IgD-negative memory B cell (primary cell): Measurements from ENCODE around the gene UMPS. TPM values are rescaled to one million over a fixed set of nuclear protein-coding genes. Genes with fewer than 3 reads are reported as not detected.
"Not testable (repeated sequence)": the region's sequence is repeated elsewhere in the genome, so short reads cannot be mapped to it uniquely, and the experiment has no call there.

ENCODE experiments used
- H3K27ac Mint-ChIP-seq, 3 donors: one replicate each; pipeline ENCODE4 v1.8.0; 2020 to 2022; ENCODE audit warnings: mild to moderate bottlenecking in 3 of 3, mixed read lengths in 3 of 3, moderate library complexity in 1 of 3
- H3K27me3 Mint-ChIP-seq: one replicate; pipeline ENCODE4 v1.8.0; 2021; ENCODE audit warnings: mixed read lengths
- H3K36me3 Mint-ChIP-seq: one replicate; pipeline ENCODE4 v1.8.0; 2020; ENCODE audit warnings: mild to moderate bottlenecking, mixed read lengths
- H3K4me1 Mint-ChIP-seq, 3 donors: one replicate each; pipeline ENCODE4 v1.8.0; 2020 to 2022; ENCODE audit warnings: mixed read lengths in 3 of 3, mild to moderate bottlenecking in 1 of 3
- H3K4me3 Mint-ChIP-seq, 4 donors: one replicate each; pipeline ENCODE4 v1.8.0; 2020 to 2022; ENCODE audit warnings: mild to moderate bottlenecking in 4 of 4, mixed read lengths in 4 of 4, moderate library complexity in 3 of 4
- H3K9me3 Mint-ChIP-seq, 3 donors: one replicate each; pipeline ENCODE4 v1.8.0; 2020 to 2021; ENCODE audit warnings: mixed read lengths in 3 of 3, mild to moderate bottlenecking in 1 of 3
- polyA plus RNA-seq: library from polyadenylated mRNA; unstranded; fragments of 300-500 nt; fragmentation: Illumina TruSeq; gene quantifications from one replicate; pipeline ENCODE4 v1.2.3, GENCODE V29; 2021

UMPS gene
- polyA plus RNA-seq, 1 donor from 2014 or later, result 20.2 TPM

GRCh38 chr3:124787476-124788195 is 57.4 kb downstream of the UMPS start:
- Mint-ChIP-seq H3K36me3 (no peaks in the 10 kb centered on the region), H3K9me3 (no peaks in the 10 kb centered on the region), H3K4me3 (no peak overlapping the region), H3K27me3 (no peaks in the 10 kb centered on the region), H3K4me1 (no peaks in the 10 kb centered on the region), H3K27ac (no peak overlapping the region)

GRCh38 chr3:124788254-124788745 is 58.0 kb downstream of the UMPS start:
- Mint-ChIP-seq H3K4me1 (no peaks in the 10 kb centered on the region), H3K4me3 (no peak overlapping the region), H3K27ac (no peak overlapping the region), H3K36me3 (no peaks in the 10 kb centered on the region), H3K27me3 (peaks cover 2% of the 10 kb centered on the region), H3K9me3 (no peaks in the 10 kb centered on the region)

- not testable (repeated sequence) for H3K27me3 Mint-ChIP-seq, H3K36me3 Mint-ChIP-seq, H3K27ac Mint-ChIP-seq, H3K4me3 Mint-ChIP-seq, H3K9me3 Mint-ChIP-seq, H3K4me1 Mint-ChIP-seq
These were observed 58.9 kb downstream of the UMPS start for GRCh38 chr3:124789103-124789502.

- Mint-ChIP-seq H3K36me3 (no peaks in the 10 kb centered on the region), H3K9me3 (no peaks in the 10 kb centered on the region), H3K4me1 (no peaks in the 10 kb centered on the region), H3K4me3 (no peak overlapping the region), H3K27ac (no peak overlapping the region), H3K27me3 (peaks cover 2% of the 10 kb centered on the region)
These were observed 60.9 kb downstream of the UMPS start for GRCh38 chr3:124791142-124791541.

- Mint-ChIP-seq H3K4me1 (no peaks in the 10 kb centered on the region), H3K27me3 (peaks cover 2% of the 10 kb centered on the region), H3K4me3 (no peak overlapping the region), H3K36me3 (no peaks in the 10 kb centered on the region), H3K27ac (no peak overlapping the region), H3K9me3 (no peaks in the 10 kb centered on the region)
These were observed 61.4 kb downstream of the UMPS start for GRCh38 chr3:124791639-124792151.

GRCh38 chr3:124792341-124793040 is 62.2 kb downstream of the UMPS start:
- no peaks in the 10 kb centered on the region for H3K9me3 Mint-ChIP-seq
- no peak overlapping the region for H3K27ac Mint-ChIP-seq
- peaks cover 2% of the 10 kb centered on the region for H3K27me3 Mint-ChIP-seq
- H3K4me3 Mint-ChIP-seq, result no peak overlapping the region
- H3K36me3 Mint-ChIP-seq, result no peaks in the 10 kb centered on the region
- no peaks in the 10 kb centered on the region for H3K4me1 Mint-ChIP-seq

GRCh38 chr3:124793054-124793739 is 62.9 kb downstream of the UMPS start:
- Mint-ChIP-seq H3K4me1 (no peaks in the 10 kb centered on the region), H3K27ac (no peak overlapping the region), H3K27me3 (peaks cover 2% of the 10 kb centered on the region), H3K36me3 (no peaks in the 10 kb centered on the region), H3K9me3 (no peaks in the 10 kb centered on the region), H3K4me3 (no peak overlapping the region)

- no peak overlapping the region for H3K27ac Mint-ChIP-seq
- H3K4me1 Mint-ChIP-seq, result no peaks in the 10 kb centered on the region
- H3K4me3 Mint-ChIP-seq, result no peak overlapping the region
- H3K9me3 Mint-ChIP-seq, result no peaks in the 10 kb centered on the region
- peaks cover 5% of the 10 kb centered on the region for H3K27me3 Mint-ChIP-seq
- no peaks in the 10 kb centered on the region for H3K36me3 Mint-ChIP-seq
These were observed 66.2 kb downstream of the UMPS start for GRCh38 chr3:124796477-124796876.

- H3K36me3 Mint-ChIP-seq, result peaks cover 1% of the 10 kb centered on the region
- H3K4me1 Mint-ChIP-seq, result no peaks in the 10 kb centered on the region
These were observed 67.2 kb downstream of the UMPS start for GRCh38 chr3:124797426-124797945.

More at GRCh38 chr3:124797426-124797945, 67.2 kb downstream of the UMPS start:
- Mint-ChIP-seq H3K4me3 (no peak overlapping the region), H3K9me3 (peaks cover 0 to 2% (median 0%) of the 10 kb centered on the region in 3 donors), H3K27me3 (peaks cover 9% of the 10 kb centered on the region), H3K27ac (no peak overlapping the region)

Other genes with a start within 250 kb of the UMPS start
- gene ITGB5, start 156.9 kb downstream of the UMPS start, polyA plus RNA-seq, result 0.69 TPM
- gene MUC13, start 204.3 kb downstream of the UMPS start, polyA plus RNA-seq, result not detected